CD4-positive, alpha-beta T cell (primary cell): ENCODE measurements around the gene ONECUT1. TPM values are rescaled to one million over a fixed set of nuclear protein-coding genes. Genes with fewer than 3 reads are reported as not detected.

Source experiments
- ATAC-seq: fragments of 200-7000 bp; cut with Tn5 transposase; one replicate; pipeline ENCODE4 v1.10.0; 2022; ENCODE audit warnings: mild to moderate bottlenecking; ENCODE audit not compliant: poor library complexity
- CTCF ChIA-PET: fragments of 350-600 bp; sonication (Branson Sonifier 250); formaldehyde crosslinking; loops from one replicate; lab custom pipeline; 2021; ENCODE audit warnings: antibody characterized with exemption, inconsistent platforms; lab: Charles Lee
- POLR2A ChIA-PET: fragments of 350-600 bp; sonication (Branson Sonifier 250); formaldehyde crosslinking; loops from one replicate; lab custom pipeline; 2021; ENCODE audit warnings: antibody characterized with exemption, inconsistent platforms; lab: Charles Lee
- DNase-seq, 14 experiments: peaks; one replicate each; pipeline ENCODE4 v3.0.0-alpha.2; 2013 to 2020; ENCODE audit warnings: mixed read lengths in 2 of 14
- H3K27ac ChIP-seq, 2 donors: one replicate each; pipeline versions ENCODE4 v1.5.1 to v1.7.0; 2013; ENCODE audit warnings: low read length in 2 of 2, low read depth in 1 of 2, mild to moderate bottlenecking in 1 of 2
- H3K27me3 ChIP-seq, 2 experiments: 1 replicate in 1 of 2; 2 replicates in 1 of 2; pipeline versions ENCODE4 v1.6.1 to v1.7.0; 2013; ENCODE audit warnings: low read length in 2 of 2, control low read depth in 1 of 2, mild to moderate bottlenecking in 1 of 2, moderate library complexity in 1 of 2; ENCODE audit not compliant: insufficient read depth in 2 of 2, control insufficient read depth in 1 of 2
- H3K36me3 ChIP-seq: one replicate; pipeline ENCODE4 v1.6.1; 2013; ENCODE audit warnings: low read length, control low read depth; ENCODE audit not compliant: insufficient read depth
- H3K4me1 ChIP-seq: one replicate; pipeline ENCODE4 v1.6.1; 2013; ENCODE audit warnings: low read length, control low read depth; ENCODE audit not compliant: insufficient read depth
- H3K4me3 ChIP-seq: one replicate; pipeline ENCODE4 v1.5.1; 2013; ENCODE audit warnings: mild to moderate bottlenecking, low read length, moderate library complexity
- H3K9me3 ChIP-seq, 2 experiments: 1 replicate in 1 of 2; 2 replicates in 1 of 2; pipeline versions ENCODE4 v1.6.1 to v1.7.0; 2013; ENCODE audit warnings: low read length in 2 of 2, mild to moderate bottlenecking in 2 of 2, control low read depth in 1 of 2, moderate library complexity in 1 of 2; ENCODE audit not compliant: control insufficient read depth in 1 of 2, insufficient read depth in 1 of 2
- H3K27ac Mint-ChIP-seq: one replicate; pipeline ENCODE4 v1.8.0; 2020; ENCODE audit warnings: mixed read lengths
- H3K27me3 Mint-ChIP-seq: one replicate; pipeline ENCODE4 v1.8.0; 2021; ENCODE audit warnings: mixed read lengths
- H3K36me3 Mint-ChIP-seq: one replicate; pipeline ENCODE4 v1.8.0; 2021; ENCODE audit warnings: low read depth, mixed read lengths
- H3K4me1 Mint-ChIP-seq: one replicate; pipeline ENCODE4 v1.8.0; 2021; ENCODE audit warnings: low read depth, mixed read lengths
- H3K4me3 Mint-ChIP-seq: one replicate; pipeline ENCODE4 v1.8.0; 2020; ENCODE audit warnings: mild to moderate bottlenecking, mixed read lengths
- H3K9me3 Mint-ChIP-seq: one replicate; pipeline ENCODE4 v1.8.0; 2020; ENCODE audit warnings: mixed read lengths
- CTCF ChIP-seq: fragments of 200-600 bp; IDR thresholded peaks from one replicate; pipeline ENCODE4 v1.8.0; 2022; ENCODE audit warnings: antibody characterized with exemption, mild to moderate bottlenecking
- intact Hi-C, 2 experiments: fragments of 100-400 bp; cut with DNase I in 1 of 2; cut with micrococcal nuclease in 1 of 2; formaldehyde crosslinking; loops; one replicate each; pipeline versions ENCODE4 v1.15.1 to v1.9.0; 2023 to 2025; cut with DNase I, micrococcal nuclease
- total RNA-seq, 174 experiments: library from RNA in 2 of 174; stranded (reverse) in 2 of 174; gene quantifications; one replicate each; pipeline ENCODE4 v1.2.3 and lab custom pipeline; 2021 to 2026

Gene ONECUT1
- total RNA-seq, 2 experiments from 2014 or later: not detected

GRCh38 chr15:52730594-52730993 lies 59.5 kb downstream of the ONECUT1 start:
- Histone ChIP-seq H3K27ac (no peak overlapping the region), H3K4me3 (no peak overlapping the region), H3K4me1 (peaks cover 16% of the 10 kb centered on the region), H3K9me3 (no peaks in the 10 kb centered on the region), H3K27me3 (no peaks in the 10 kb centered on the region), H3K36me3 (no peaks in the 10 kb centered on the region)
- H3K36me3 Mint-ChIP-seq: no peaks in the 10 kb centered on the region
- no peak overlapping the region for H3K4me3 Mint-ChIP-seq
- H3K27ac Mint-ChIP-seq: peak overlapping the region; percentile 57
- no peak for ATAC-seq
- POLR2A ChIA-PET: interaction anchor here (1.0 to 2.5 kb wide), 6 partner anchors 17 to 474 kb away, joined by 3 to 11 read pairs (median 4); partner anchors contain the start of gene ATOSA
- CTCF ChIA-PET: interaction anchor here (0.8 to 1.0 kb wide), 2 partner anchors 59 to 399 kb away, joined by 3 read pairs; no protein-coding TSS in a partner anchor
- H3K9me3 Mint-ChIP-seq: no peaks in the 10 kb centered on the region
- intact Hi-C loops: loop anchor here (1.0 to 10.0 kb wide), 6 partner anchors 52 to 756 kb away; partner anchors contain the start of gene LEO1 (in 1 of the 2)
- peaks cover 9% of the 10 kb centered on the region for H3K4me1 Mint-ChIP-seq
- no peak for TF ChIP-seq CTCF
- no peak for DNase-seq
- H3K27me3 Mint-ChIP-seq: no peaks in the 10 kb centered on the region

GRCh38 chr15:52730173-52730572 lies 60.0 kb downstream of the ONECUT1 start:
- ATAC-seq (peak; percentile 100), DNase-seq (peak in 13 of 14 experiments; percentile 10 to 86 (median 38))
- ChIA-PET CTCF (interaction anchor here (0.8 kb wide), 1 partner anchor 59 kb away, joined by 3 read pairs; no protein-coding TSS in a partner anchor), POLR2A (interaction anchor here (0.8 to 2.5 kb wide), 5 partner anchors 16 to 474 kb away, joined by 3 to 11 read pairs (median 3); partner anchors contain the start of gene ATOSA)
- peak; percentile 41 for TF ChIP-seq CTCF
- H3K9me3 ChIP-seq: no peaks in the 10 kb centered on the region
- no peaks in the 10 kb centered on the region for H3K27me3 ChIP-seq
- H3K27me3 Mint-ChIP-seq: no peaks in the 10 kb centered on the region
- no peaks in the 10 kb centered on the region for H3K36me3 Mint-ChIP-seq
- peak overlapping the region; percentile 57 for H3K27ac Mint-ChIP-seq
- peaks cover 16% of the 10 kb centered on the region for H3K4me1 ChIP-seq
- intact Hi-C loops: loop anchor here (1.0 to 10.0 kb wide), 6 partner anchors 52 to 755 kb away; partner anchors contain the start of gene LEO1 (in 1 of the 2)
- no peak overlapping the region for H3K4me3 ChIP-seq
- H3K4me1 Mint-ChIP-seq: peaks cover 9% of the 10 kb centered on the region
- H3K4me3 Mint-ChIP-seq: no peak overlapping the region
- H3K27ac ChIP-seq: no peak overlapping the region
- H3K9me3 Mint-ChIP-seq: no peaks in the 10 kb centered on the region
- H3K36me3 ChIP-seq: no peaks in the 10 kb centered on the region

- Histone ChIP-seq H3K9me3 (no peaks in the 10 kb centered on the region), H3K4me3 (no peak overlapping the region), H3K4me1 (peaks cover 16% of the 10 kb centered on the region), H3K27me3 (no peaks in the 10 kb centered on the region), H3K36me3 (no peaks in the 10 kb centered on the region), H3K27ac (no peak overlapping the region)
- Mint-ChIP-seq H3K9me3 (no peaks in the 10 kb centered on the region), H3K27ac (no peak overlapping the region), H3K36me3 (no peaks in the 10 kb centered on the region), H3K27me3 (no peaks in the 10 kb centered on the region), H3K4me3 (no peak overlapping the region), H3K4me1 (peaks cover 9% of the 10 kb centered on the region)
- DNase-seq (no peak), ATAC-seq (no peak)
- no peak for TF ChIP-seq CTCF
- POLR2A ChIA-PET: interaction anchor here (1.7 to 2.5 kb wide), 2 partner anchors 46 to 50 kb away, joined by 11 read pairs; partner anchors contain the start of gene ATOSA
- intact Hi-C loops: no loop called here
- CTCF ChIA-PET: no interaction called here
These were observed 61.2 kb downstream of the ONECUT1 start for GRCh38 chr15:52728899-52729298.
